ENCODE measurements around the gene NCOA1.

GRCh38 chr2:24734741-24735140 lies 243.7 kb downstream of the NCOA1 start:
- TF ChIP-seq POLR2A (IDR thresholded peaks at IDR 0.05; ENCODE audit: low read depth, low read length): no peak
- TF ChIP-seq YY1 (IDR thresholded peaks at IDR 0.05; ENCODE audit: low read depth, low read length): no peak
- no peak for TF ChIP-seq NFIC (IDR thresholded peaks at IDR 0.05; ENCODE audit: low read depth, low read length)
- TF ChIP-seq CREB1 (IDR thresholded peaks at IDR 0.05; ENCODE audit: low read depth): no peak

Measured in GM12878 (cell line).